Measurements from ENCODE around the gene ZDHHC4. TPM values are rescaled to one million over a fixed set of nuclear protein-coding genes. Genes with fewer than 3 reads are reported as not detected.
A peak's percentile ranks its signal among the peaks of the same experiment; 100 is the strongest.

ZDHHC4 gene
- total and polyA plus RNA-seq, 5 experiments from 2014 or later, result 39.7 to 81.0 (median 77.2) TPM

- Mint-ChIP-seq H3K36me3 (peaks cover 0 to 9% (median 0%) of the 10 kb centered on the region in 3 donors), H3K27ac (peak within 1 kb of the TSS; percentile 73 to 91 (median 84)), H3K4me1 (peaks cover 15 to 49% (median 34%) of the 10 kb centered on the region in 4 donors), H3K9me3 (peaks cover 0 to 1% (median 0%) of the 10 kb centered on the region in 9 donors), H3K4me3 (peak within 1 kb of the TSS; percentile 70 to 93 (median 84)), H3K27me3 (peaks cover 0 to 2% (median 0%) of the 10 kb centered on the region in 5 donors)
- ATAC-seq, result peak; percentile 68 to 72
- POLR2A ChIA-PET, result interaction anchor here (0.5 to 1.3 kb wide), 3 partner anchors 22 to 45 kb away, joined by 3 to 5 read pairs (median 3); partner anchors contain the start of genes INTS15 and ZNF316
- DNase-seq, result peak in 5 of 10 donors; percentile 13 to 32 (median 30)
Observed at GRCh38 chr7:6614953-6615722, 37.9 kb downstream of the ZDHHC4 start, which contains the start of gene ZNF853. ZNF853 (plus strand) TSS chr7:6615610; CDS start chr7:6616175, 565 bp downstream.

- peaks cover 0 to 1% (median 0%) of the 10 kb centered on the region in 9 donors for H3K9me3 Mint-ChIP-seq
- ATAC-seq (peak; percentile 21 to 34), DNase-seq (no peak)
- H3K27me3 Mint-ChIP-seq, result peaks cover 0 to 2% (median 0%) of the 10 kb centered on the region in 5 donors
- peaks cover 0 to 7% (median 0%) of the 10 kb centered on the region in 3 donors for H3K36me3 Mint-ChIP-seq
- H3K4me1 Mint-ChIP-seq, result peaks cover 15 to 57% (median 42%) of the 10 kb centered on the region in 4 donors
- POLR2A ChIA-PET, result interaction anchor here (0.5 to 1.8 kb wide), 5 partner anchors 9 to 108 kb away, joined by 3 to 6 read pairs (median 4); partner anchors contain the start of gene INTS15
- H3K27ac Mint-ChIP-seq, result peak overlapping the region in 8 of 10 donors; percentile 5 to 85 (median 54)
- H3K4me3 Mint-ChIP-seq, result peak overlapping the region; percentile 60 to 85 (median 69)
Observed at GRCh38 chr7:6615723-6616555, 38.7 kb downstream of the ZDHHC4 start.

DNA sequence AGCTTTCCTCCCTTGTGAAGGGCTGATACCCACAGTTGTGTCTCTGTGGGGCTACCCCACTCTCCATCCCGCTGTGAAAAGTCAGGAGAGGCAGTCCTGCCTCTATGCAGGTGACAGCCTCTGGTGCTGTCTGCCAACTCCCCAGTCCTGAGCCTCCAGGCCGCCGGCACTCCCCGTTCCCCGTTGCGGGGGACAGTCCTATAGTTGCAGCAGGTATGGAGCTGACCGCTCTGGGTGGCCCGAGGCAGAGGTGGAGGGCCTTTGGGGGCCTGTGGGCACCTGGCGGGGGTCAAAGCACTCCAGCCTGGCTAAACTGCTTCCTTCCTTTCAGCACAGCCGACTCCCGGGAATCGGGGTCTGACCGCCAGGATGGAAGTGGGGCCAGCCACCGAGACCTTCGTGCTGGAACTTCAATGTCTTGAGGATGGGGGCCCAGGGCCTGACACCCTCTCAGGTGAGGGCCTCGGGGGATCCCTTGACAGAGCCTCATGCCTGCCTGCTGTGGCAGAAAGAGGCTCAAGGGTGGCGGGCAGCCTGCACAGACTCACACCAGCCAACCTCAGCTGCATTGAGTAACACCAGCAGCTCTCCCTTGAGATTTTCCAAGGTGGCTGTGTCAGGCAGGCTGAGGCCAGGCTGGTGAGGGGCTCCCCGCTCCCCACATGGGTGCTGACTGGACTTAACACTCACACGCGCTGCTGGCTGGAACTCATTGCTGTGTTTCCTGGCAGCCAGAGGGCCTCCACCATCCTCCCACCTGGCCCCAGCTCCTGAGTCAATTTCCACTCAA is 39.8 kb downstream of the ZDHHC4 start:
- POLR2A ChIA-PET, result interaction anchor here (0.5 to 1.8 kb wide), 6 partner anchors 10 to 107 kb away, joined by 3 to 6 read pairs (median 3); partner anchors contain the start of gene INTS15
- Mint-ChIP-seq H3K4me1 (peaks cover 18 to 62% (median 48%) of the 10 kb centered on the region in 4 donors), H3K9me3 (peaks cover 0 to 1% (median 0%) of the 10 kb centered on the region in 9 donors), H3K27me3 (peaks cover 0 to 2% (median 0%) of the 10 kb centered on the region in 5 donors), H3K27ac (peak overlapping the region in 9 of 10 donors; percentile 26 to 85 (median 63)), H3K4me3 (peak overlapping the region; percentile 63 to 86 (median 70)), H3K36me3 (peaks cover 5 to 14% (median 7%) of the 10 kb centered on the region in 3 donors)
- no peak for DNase-seq
- ATAC-seq, result no peak

GRCh38 chr7:6618621-6619020 is 41.4 kb downstream of the ZDHHC4 start:
- peaks cover 18 to 65% (median 54%) of the 10 kb centered on the region in 4 donors for H3K4me1 Mint-ChIP-seq
- POLR2A ChIA-PET, result interaction anchor here (1.4 kb wide), 1 partner anchor 19 kb away, joined by 3 read pairs; the partner anchor contains the start of gene ZNF316
- peaks cover 0 to 2% (median 0%) of the 10 kb centered on the region in 5 donors for H3K27me3 Mint-ChIP-seq
- no peak for DNase-seq
- H3K27ac Mint-ChIP-seq, result peak overlapping the region in 6 of 10 donors; percentile 8 to 85 (median 51)
- H3K4me3 Mint-ChIP-seq, result peak overlapping the region in 2 of 10 donors; percentile 13 to 24
- no peak for ATAC-seq
- peaks cover 5 to 17% (median 12%) of the 10 kb centered on the region in 3 donors for H3K36me3 Mint-ChIP-seq
- H3K9me3 Mint-ChIP-seq, result no peaks in the 10 kb centered on the region

DNA sequence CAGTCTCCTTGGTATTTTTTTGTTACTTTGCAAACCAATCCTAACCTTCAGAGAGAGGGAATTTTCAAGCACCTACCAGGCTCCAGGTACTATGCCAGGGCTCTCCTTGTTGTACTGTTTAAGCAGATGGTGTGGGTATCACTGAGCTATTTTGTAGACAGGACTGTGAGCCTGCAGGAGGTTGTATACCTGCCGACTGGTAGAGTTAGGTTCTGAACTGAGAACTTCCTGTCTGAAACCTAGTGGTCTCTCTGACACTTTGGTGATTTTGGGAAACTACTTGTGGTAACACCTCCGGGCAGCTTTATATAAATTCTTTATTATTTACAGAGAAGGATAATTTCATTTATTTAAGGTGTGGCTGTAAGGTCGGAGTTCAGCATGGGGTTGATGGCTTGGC is 42.7 kb downstream of the ZDHHC4 start:
- Mint-ChIP-seq H3K36me3 (peaks cover 5 to 20% (median 12%) of the 10 kb centered on the region in 3 donors), H3K9me3 (no peaks in the 10 kb centered on the region), H3K4me1 (peaks cover 23 to 70% (median 60%) of the 10 kb centered on the region in 4 donors), H3K27me3 (no peaks in the 10 kb centered on the region), H3K27ac (peak overlapping the region in 9 of 10 donors; percentile 44 to 91 (median 63)), H3K4me3 (peak overlapping the region in 9 of 10 donors; percentile 8 to 75 (median 55))
- ATAC-seq (no peak), DNase-seq (no peak)
- POLR2A ChIA-PET, result interaction anchor here (0.5 to 1.2 kb wide), 4 partner anchors 9 to 113 kb away, joined by 3 to 4 read pairs (median 4); partner anchors contain the start of gene INTS15

DNA sequence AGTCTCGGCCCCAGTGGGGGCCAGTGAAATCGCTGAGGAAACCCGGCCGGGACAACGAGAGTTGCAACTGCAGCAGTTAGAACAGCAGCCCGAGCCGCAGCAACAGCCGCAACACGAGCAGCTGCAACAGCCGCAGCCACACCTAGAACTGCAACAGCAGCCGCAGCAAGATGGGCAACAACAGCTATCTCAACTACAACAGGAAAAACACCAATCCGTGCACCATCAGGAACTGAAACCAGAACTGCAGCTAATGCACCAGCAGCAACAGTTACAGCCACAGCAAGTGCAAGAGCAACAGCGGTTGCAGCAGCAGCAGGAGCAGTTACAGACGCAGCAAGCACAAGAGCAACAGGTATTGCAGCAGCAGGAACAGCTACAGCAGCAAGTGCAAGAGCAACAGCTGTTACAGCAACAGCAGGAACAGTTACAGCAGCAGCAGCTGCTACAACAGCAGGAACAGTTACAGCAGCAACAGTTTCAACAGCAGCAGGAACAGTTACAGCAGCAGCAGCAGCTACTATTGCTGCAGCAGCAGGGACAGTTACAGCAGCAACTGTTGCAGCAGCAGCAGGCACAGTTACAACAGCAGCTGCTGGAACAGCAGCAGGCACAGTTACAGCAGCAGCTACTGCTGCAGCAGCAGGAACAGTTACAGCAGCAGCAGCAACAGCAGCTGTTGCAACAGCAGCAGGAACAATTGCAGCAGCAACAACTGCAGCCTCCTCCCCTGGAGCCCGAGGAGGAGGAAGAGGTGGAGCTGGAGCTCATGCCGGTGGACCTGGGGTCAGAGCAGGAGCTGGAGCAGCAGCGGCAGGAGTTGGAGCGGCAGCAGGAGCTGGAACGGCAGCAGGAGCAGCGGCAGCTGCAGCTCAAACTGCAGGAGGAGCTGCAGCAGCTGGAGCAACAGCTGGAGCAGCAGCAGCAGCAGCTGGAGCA is 44.2 kb downstream of the ZDHHC4 start:
- Mint-ChIP-seq H3K4me3 (peak overlapping the region; percentile 13 to 81 (median 70)), H3K36me3 (peaks cover 5 to 20% (median 12%) of the 10 kb centered on the region in 3 donors), H3K27ac (peak overlapping the region; percentile 22 to 92 (median 80)), H3K4me1 (peaks cover 20 to 75% (median 60%) of the 10 kb centered on the region in 4 donors), H3K27me3 (no peaks in the 10 kb centered on the region), H3K9me3 (no peaks in the 10 kb centered on the region)
- POLR2A ChIA-PET, result interaction anchor here (0.9 to 1.5 kb wide), 3 partner anchors 15 to 44 kb away, joined by 3 to 6 read pairs (median 3); partner anchors contain the start of genes ZDHHC4 and ZNF316
- ATAC-seq (no peak), DNase-seq (no peak)

GRCh38 chr7:6622134-6622710 is 45.0 kb downstream of the ZDHHC4 start:
- no peak overlapping the region for H3K27ac Mint-ChIP-seq
- no peaks in the 10 kb centered on the region for H3K9me3 Mint-ChIP-seq
- peaks cover 5 to 20% (median 12%) of the 10 kb centered on the region in 3 donors for H3K36me3 Mint-ChIP-seq
- POLR2A ChIA-PET, result interaction anchor here (0.6 to 1.5 kb wide), 2 partner anchors 15 to 33 kb away, joined by 3 to 6 read pairs; partner anchors contain the start of genes INTS15 and ZNF316
- peak overlapping the region in 2 of 10 donors; percentile 55 to 81 for H3K4me3 Mint-ChIP-seq
- H3K4me1 Mint-ChIP-seq, result peaks cover 20 to 72% (median 59%) of the 10 kb centered on the region in 4 donors
- DNase-seq (no peak), ATAC-seq (no peak)
- no peaks in the 10 kb centered on the region for H3K27me3 Mint-ChIP-seq

GRCh38 chr7:6623589-6624245 is 46.5 kb downstream of the ZDHHC4 start:
- H3K4me1 Mint-ChIP-seq, result peaks cover 18 to 60% (median 52%) of the 10 kb centered on the region in 4 donors
- H3K9me3 Mint-ChIP-seq, result no peaks in the 10 kb centered on the region
- H3K36me3 Mint-ChIP-seq, result peaks cover 5 to 13% (median 12%) of the 10 kb centered on the region in 3 donors
- H3K4me3 Mint-ChIP-seq, result peak overlapping the region; percentile 68 to 93 (median 78)
- POLR2A ChIA-PET, result interaction anchor here (0.8 to 1.0 kb wide), 3 partner anchors 9 to 34 kb away, joined by 3 to 5 read pairs (median 3); partner anchors contain the start of genes INTS15 and ZNF316
- DNase-seq (peak in 2 of 10 donors; percentile 27 to 33), ATAC-seq (peak; percentile 71 to 83)
- H3K27ac Mint-ChIP-seq, result peak overlapping the region; percentile 81 to 95 (median 92)
- no peaks in the 10 kb centered on the region for H3K27me3 Mint-ChIP-seq

- Mint-ChIP-seq H3K9me3 (no peaks in the 10 kb centered on the region), H3K27me3 (no peaks in the 10 kb centered on the region), H3K4me1 (peaks cover 18 to 55% (median 50%) of the 10 kb centered on the region in 4 donors), H3K27ac (peak overlapping the region; percentile 81 to 95 (median 92)), H3K4me3 (peak overlapping the region; percentile 68 to 93 (median 78)), H3K36me3 (peaks cover 5 to 13% (median 12%) of the 10 kb centered on the region in 3 donors)
- no peak for ATAC-seq
- DNase-seq, result no peak
- POLR2A ChIA-PET, result interaction anchor here (0.8 to 1.0 kb wide), 3 partner anchors 9 to 34 kb away, joined by 3 to 5 read pairs (median 3); partner anchors contain the start of genes INTS15 and ZNF316
Observed at GRCh38 chr7:6624246-6624611, 47.0 kb downstream of the ZDHHC4 start.

Measured in naive thymus-derived CD8-positive, alpha-beta T cell (primary cell).